ENCODE data around the gene SSR3. TPM values are rescaled to one million over a fixed set of nuclear protein-coding genes. Genes with fewer than 3 reads are reported as not detected.

The SSR3 gene
- total and polyA plus RNA-seq, 2 donors (not counting 3 experiments of a cell fraction or from before 2014, with no cell fraction given), result 155 to 355 TPM

- ChIA-PET CTCF (interaction anchor here (1.1 to 1.7 kb wide), 3 partner anchors 9 to 17 kb away, joined by 3 to 9 read pairs (median 4); no protein-coding TSS in a partner anchor), POLR2A (no interaction called here)
- no TSS peak for BruUV-seq (replicated peaks)
- intact Hi-C loops (cut with micrococcal nuclease), result no loop called here
- DNase-seq (ENCODE audit: low read depth, low spot score) (no peak), FAIRE-seq (no peak)
- dilution Hi-C loops (cut with MboI; ENCODE audit: extremely low pct_ligation_motif_present, low sequenced_read_pairs), result loop anchor here (25.0 kb wide), 1 partner anchor 356 kb away; no protein-coding TSS in a partner anchor
- H3K27me3 ChIP-seq (ENCODE audit: control insufficient read depth in 2 of 2, insufficient read depth in 2 of 2, low read length in 2 of 2), result peaks cover 3 to 10% of the 10 kb centered on the region in 2 experiments
- no peaks in the 10 kb centered on the region for H3K36me3 ChIP-seq (ENCODE audit: control insufficient read depth in 2 of 2, extremely low read depth in 1 of 2, insufficient read depth in 2 of 2, low read length in 2 of 2)
- no peaks in the 10 kb centered on the region for H4K20me1 ChIP-seq (replicated peaks; ENCODE audit: control insufficient read depth, extremely low read depth, insufficient read depth, low read length)
- H3K9ac ChIP-seq (replicated peaks; ENCODE audit: extremely low read depth, insufficient read depth, low read length), result no peak overlapping the region
- no peak overlapping the region for H3K4me2 ChIP-seq (ENCODE audit: insufficient read depth, low read length)
- H3K9me3 ChIP-seq (replicated peaks; ENCODE audit: control insufficient read depth, insufficient read depth, low read length), result no peaks in the 10 kb centered on the region
- no peak overlapping the region for H2AFZ ChIP-seq (ENCODE audit: low read depth, low read length)
- no peak overlapping the region for H3K4me3 ChIP-seq (replicated peaks in 1 of 3; ENCODE audit: insufficient read depth in 1 of 3, low read depth in 1 of 3, low read length in 3 of 3)
- no peak overlapping the region for H3K27ac ChIP-seq (ENCODE audit: insufficient read depth, low read depth, low read length)
- H3K79me2 ChIP-seq (ENCODE audit: control insufficient read depth, insufficient read depth, low read length), result no peaks in the 10 kb centered on the region
- H3K4me1 ChIP-seq (ENCODE audit: control insufficient read depth, extremely low read depth, insufficient read depth, low read length), result no peaks in the 10 kb centered on the region
- TF ChIP-seq POLR2A (IDR thresholded peaks at IDR 0.05; ENCODE audit: low read depth, low read length) (no peak), MYC (IDR thresholded peaks at IDR 0.05; ENCODE audit: low read depth, low read length) (no peak), JUN (IDR thresholded peaks at IDR 0.05; ENCODE audit: borderline replicate concordance, insufficient read depth, insufficient read length, low read depth) (no peak), GATA2 (IDR thresholded peaks at IDR 0.05; ENCODE audit: insufficient read depth, insufficient read length, low read depth, low read length) (no peak), CTCF (IDR thresholded peaks at IDR 0.05; ENCODE audit: extremely low read depth in 1 of 2, insufficient read depth in 1 of 2, low read depth in 1 of 2, low read length in 2 of 2) (no peak), POLR2AphosphoS5 (IDR thresholded peaks at IDR 0.05; ENCODE audit: insufficient read depth, low read depth, low read length) (no peak), EZH2 (IDR thresholded peaks at IDR 0.05; ENCODE audit: borderline replicate concordance, low read depth, low read length, severe bottlenecking) (no peak), MAX (IDR thresholded peaks at IDR 0.05; ENCODE audit: insufficient read depth, insufficient read length) (no peak), FOS (IDR thresholded peaks at IDR 0.05; ENCODE audit: borderline replicate concordance, insufficient read depth, low read length) (no peak)
- no peaks in the 10 kb centered on the region for H3K9me1 ChIP-seq (replicated peaks; ENCODE audit: control insufficient read depth, extremely low read depth, insufficient read depth, low read length)
Measured at GRCh38 chr3:156518726-156519125, 36.2 kb downstream of the SSR3 start.
